SK-N-SH (cell line): ENCODE results near the gene RFTN1. TPM values are rescaled to one million over a fixed set of nuclear protein-coding genes. Genes with fewer than 3 reads are reported as not detected.

Experiments used
- CTCF ChIA-PET: fragments of 300-600, 350-600 bp; formaldehyde crosslinking; extraction: SDS; loops from one replicate; lab custom pipeline; 2021; lab: Yijun Ruan, JAX
- POLR2A ChIA-PET: fragments of 350-600 bp; sonication (Branson Sonifier 250); formaldehyde crosslinking; extraction: SDS; loops from one replicate; lab custom pipeline; 2020; ENCODE audit warnings: antibody characterized with exemption, inconsistent platforms; lab: Yijun Ruan, JAX
- DNase-seq: peaks from one replicate; pipeline ENCODE4 v3.0.0; 2012
- H2AFZ ChIP-seq: fragments of 200-600 bp; sonication (generic); 2 replicates; pipeline ENCODE4 v1.8.1; 2016; ENCODE audit warnings: antibody characterized with exemption, mild to moderate bottlenecking, low read depth
- H3F3A ChIP-seq: fragments of 200-600 bp; sonication (generic); replicated peaks from 2 replicates; pipeline ENCODE3; 2016; ENCODE audit warnings: antibody characterized with exemption, mild to moderate bottlenecking; ENCODE audit not compliant: insufficient read depth
- H3K27ac ChIP-seq, 2 experiments: fragments of 200-500 bp in 1 of 2; fragments of 200-600 bp in 1 of 2; sonication (Bioruptor generic) in 1 of 2; sonication (generic), shearing (Covaris generic) in 1 of 2; 2 replicates each; pipeline versions ENCODE4 v1.5.1 to v1.6.1; 2014 to 2016; ENCODE audit warnings: low read depth in 2 of 2, inconsistent platforms in 1 of 2, low read length in 1 of 2, mild to moderate bottlenecking in 1 of 2, mixed read lengths in 1 of 2
- H3K27me3 ChIP-seq: fragments of 200-600 bp; sonication (generic), shearing (Covaris generic); 2 replicates; pipeline ENCODE4 v1.6.1; 2016; ENCODE audit warnings: mixed run types; ENCODE audit not compliant: insufficient read depth
- H3K36me3 ChIP-seq, 2 experiments: fragments of 200-500 bp in 1 of 2; fragments of 200-600 bp in 1 of 2; sonication (Bioruptor generic) in 1 of 2; sonication (generic) in 1 of 2; replicated peaks in 1 of 2; 2 replicates each; pipeline versions ENCODE3 to v1.5.1; 2014 to 2016; ENCODE audit warnings: low read length in 1 of 2, mild to moderate bottlenecking in 1 of 2; ENCODE audit not compliant: insufficient read depth in 2 of 2, control insufficient read depth in 1 of 2
- H3K4me1 ChIP-seq, 2 experiments: fragments of 200-500 bp in 1 of 2; fragments of 200-600 bp in 1 of 2; sonication (Bioruptor generic) in 1 of 2; sonication (generic), shearing (Covaris generic) in 1 of 2; 2 replicates each; pipeline versions ENCODE4 v1.5.1 to v1.6.1; 2014 to 2016; ENCODE audit warnings: low read depth in 1 of 2, low read length in 1 of 2, mixed run types in 1 of 2; ENCODE audit not compliant: insufficient read depth in 2 of 2, control insufficient read depth in 1 of 2
- H3K4me2 ChIP-seq: fragments of 200-600 bp; sonication (generic), shearing (Covaris generic); 2 replicates; pipeline ENCODE4 v1.6.1; 2017; ENCODE audit warnings: mixed run types
- H3K4me3 ChIP-seq, 2 experiments: fragments of 200-500 bp in 1 of 2; fragments of 200-600 bp in 1 of 2; sonication (Bioruptor generic) in 1 of 2; sonication (generic), shearing (Covaris generic) in 1 of 2; 2 replicates each; pipeline versions ENCODE4 v1.5.1 to v1.8.1; 2014 to 2016; ENCODE audit warnings: low read depth in 2 of 2, inconsistent platforms in 1 of 2, low read length in 1 of 2, mild to moderate bottlenecking in 1 of 2, mixed read lengths in 1 of 2, moderate library complexity in 1 of 2
- H3K79me2 ChIP-seq: fragments of 200-600 bp; sonication (generic); 2 replicates; pipeline ENCODE4 v1.8.1; 2017; ENCODE audit warnings: mild to moderate bottlenecking; ENCODE audit not compliant: insufficient read depth
- H3K9ac ChIP-seq: fragments of 200-600 bp; sonication (generic); 2 replicates; pipeline ENCODE4 v1.6.1; 2017; ENCODE audit warnings: mixed run types
- H3K9me2 ChIP-seq: fragments of 200-600 bp; sonication (generic); 2 replicates; pipeline ENCODE4 v1.6.1; 2017; ENCODE audit warnings: mixed run types
- H3K9me3 ChIP-seq: fragments of 200-600 bp; sonication (generic); 2 replicates; pipeline ENCODE4 v1.6.1; 2017; ENCODE audit warnings: mixed run types, mild to moderate bottlenecking, moderate library complexity
- H4K20me1 ChIP-seq: fragments of 200-600 bp; sonication (generic); 2 replicates; pipeline ENCODE4 v1.6.1; 2017; ENCODE audit warnings: mild to moderate bottlenecking, mixed run types; ENCODE audit not compliant: insufficient read depth
- CHD2 ChIP-seq: fragments of 150-350 bp; IDR thresholded peaks from 2 replicates; pipeline ENCODE4 v1.6.1; 2018; ENCODE audit warnings: low read length; ENCODE audit not compliant: partially characterized antibody
- EP300 ChIP-seq, 2 experiments: IDR thresholded peaks; 2 replicates each; pipeline versions ENCODE4 v1.4.0 to v1.6.1; 2012; ENCODE audit warnings: borderline replicate concordance in 1 of 2, low read depth in 1 of 2, low read length in 1 of 2
- EZH2phosphoT487 ChIP-seq: fragments of 200-600 bp; sonication (generic); IDR thresholded peaks from 2 replicates; pipeline ENCODE4 v1.6.1; 2017; ENCODE audit warnings: low read depth, mixed run types, mild to moderate bottlenecking, antibody characterized with exemption, moderate library complexity, borderline replicate concordance
- FOSL2 ChIP-seq: IDR thresholded peaks from 2 replicates; pipeline ENCODE4 v1.4.0; 2012; ENCODE audit warnings: low read depth, mild to moderate bottlenecking, moderate library complexity, borderline replicate concordance
- FOXJ3 ChIP-seq: sonication (generic); formaldehyde crosslinking; IDR thresholded peaks from 2 replicates; pipeline ENCODE4 v1.5.1; 2020; ENCODE audit warnings: mild to moderate bottlenecking, missing genetic modification reagents
- GABPA ChIP-seq: IDR thresholded peaks from 2 replicates; pipeline ENCODE4 v1.4.0; 2012; ENCODE audit warnings: low read depth, mild to moderate bottlenecking
- GATA2 ChIP-seq: sonication (generic); formaldehyde crosslinking; IDR thresholded peaks from 2 replicates; pipeline ENCODE4 v1.5.0; 2020; ENCODE audit warnings: mild to moderate bottlenecking, missing genetic modification reagents
- JUND ChIP-seq: IDR thresholded peaks from 2 replicates; pipeline ENCODE4 v1.4.0; 2012
- MXI1 ChIP-seq: IDR thresholded peaks from 2 replicates; pipeline ENCODE4 v1.6.1; 2012; ENCODE audit warnings: mild to moderate bottlenecking, low read depth, low read length, improper control_type of control experiment
- NRF1 ChIP-seq: IDR thresholded peaks from 2 replicates; pipeline ENCODE4 v1.6.1; 2012; ENCODE audit warnings: low read depth, mild to moderate bottlenecking, low read length
- POLR2AphosphoS5 ChIP-seq: IDR thresholded peaks from 2 replicates; pipeline ENCODE4 v1.6.1; 2012; ENCODE audit warnings: low read depth, low read length
- RAD21 ChIP-seq: IDR thresholded peaks from 2 replicates; pipeline ENCODE4 v1.6.1; 2012; ENCODE audit warnings: mild to moderate bottlenecking, low read length
- RCOR1 ChIP-seq: fragments of 150-350 bp; IDR thresholded peaks from 2 replicates; pipeline ENCODE4 v1.6.1; 2017; ENCODE audit warnings: antibody characterized with exemption, low read length
- RFX5 ChIP-seq: IDR thresholded peaks from 2 replicates; pipeline ENCODE4 v1.6.1; 2012; ENCODE audit warnings: mild to moderate bottlenecking, improper control_type of control experiment, low read length
- RXRA ChIP-seq: IDR thresholded peaks from 2 replicates; pipeline ENCODE4 v1.4.0; 2012; ENCODE audit warnings: low read depth, mild to moderate bottlenecking, borderline replicate concordance
- SMC3 ChIP-seq: IDR thresholded peaks from 2 replicates; pipeline ENCODE4 v1.6.1; 2012; ENCODE audit warnings: low read depth, low read length, improper control_type of control experiment
- TAF1 ChIP-seq: IDR thresholded peaks from 2 replicates; pipeline ENCODE4 v1.6.1; 2012; ENCODE audit warnings: low read depth, mild to moderate bottlenecking, low read length, moderate library complexity, borderline replicate concordance
- TCF12 ChIP-seq: IDR thresholded peaks from 2 replicates; pipeline ENCODE4 v1.4.0; 2012
- TEAD4 ChIP-seq: IDR thresholded peaks from 2 replicates; pipeline ENCODE4 v1.4.0; 2012; ENCODE audit warnings: mild to moderate bottlenecking, borderline replicate concordance; ENCODE audit not compliant: insufficient read depth
- YY1 ChIP-seq: IDR thresholded peaks from 2 replicates; pipeline ENCODE4 v1.4.0; 2012; ENCODE audit warnings: low read depth, mild to moderate bottlenecking
- WGBS: methylation state at CpG from one replicate; pipeline ENCODE4 v1.1.6; 2017; ENCODE audit warnings: low lambda C conversion rate; 5-methylcytosine and 5-hydroxymethylcytosine counted together
- polyA plus RNA-seq, 3 experiments: library from polyadenylated mRNA; depleted of rRNA; stranded (reverse); fragments of >200 nt; gene quantifications; 2 replicates each; pipeline ENCODE4 v1.2.3, GENCODE V29; 2012
- TF ChIP-seq, protein P1 (sequence below): IDR thresholded peaks from 2 replicates; pipeline ENCODE4; 2012
- TF ChIP-seq, protein P2 (sequence below): fragments of 150-350 bp; IDR thresholded peaks from 2 replicates; pipeline ENCODE4 v1.6.1; 2016; ENCODE audit warnings: mild to moderate bottlenecking, low read depth, low read length
- TF ChIP-seq, protein P3 (sequence below): IDR thresholded peaks from 2 replicates; pipeline ENCODE4 v1.4.0; 2012; ENCODE audit warnings: low read depth
- TF ChIP-seq, protein P4 (sequence below): fragments of 150-350 bp; IDR thresholded peaks from 2 replicates; pipeline ENCODE4 v1.6.1; 2017; ENCODE audit warnings: antibody characterized with exemption, low read length, low read depth, borderline replicate concordance
- TF ChIP-seq, protein P5 (sequence below): IDR thresholded peaks from 2 replicates; pipeline ENCODE4 v1.4.0; 2012; ENCODE audit warnings: low read depth, borderline replicate concordance

Gene RFTN1
- polyA plus RNA-seq, 1 of the 3 experiments (the other 2 are of a cell fraction), result 21.2 TPM

DNA sequence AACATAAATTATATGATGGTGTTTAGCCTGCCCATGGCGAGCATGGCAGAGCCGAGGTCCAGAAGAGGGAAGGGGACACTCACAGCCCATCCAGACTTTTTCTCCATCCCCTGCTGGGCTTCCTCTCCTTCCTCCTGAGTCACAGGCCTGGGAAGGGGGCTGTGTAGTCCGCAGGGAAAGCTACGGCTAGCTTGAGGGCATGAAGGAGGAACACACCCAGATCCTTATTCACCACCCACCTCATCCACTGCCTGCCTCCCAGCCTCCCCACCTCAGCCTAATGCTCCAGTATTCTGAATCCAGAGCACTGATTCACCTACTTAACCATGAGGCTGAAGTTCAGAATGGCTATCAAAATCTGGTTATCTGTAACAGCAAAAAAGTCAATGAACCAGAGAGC is 150.7 kb downstream of the RFTN1 start:
- DNase-seq, result no peak

DNA sequence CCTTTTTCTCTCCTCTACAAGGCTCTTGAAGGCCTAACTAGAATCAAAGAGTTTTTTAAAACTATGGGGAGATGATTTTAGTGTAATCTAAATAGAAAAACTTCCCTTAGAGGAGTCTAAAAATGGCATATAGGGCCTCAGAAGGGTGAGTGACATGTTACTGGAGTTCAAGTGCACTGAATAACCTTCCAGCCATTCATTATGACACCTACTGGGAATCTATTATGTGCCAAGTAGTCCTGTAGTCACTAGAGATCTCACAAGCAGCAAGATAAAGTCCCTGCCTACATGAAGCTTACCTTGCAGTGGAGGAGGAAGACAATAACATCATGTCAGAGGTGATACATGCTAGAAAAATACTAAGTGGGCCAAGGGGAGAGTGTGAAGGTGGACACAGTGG is 152.4 kb downstream of the RFTN1 start:
- H3K4me2 ChIP-seq, result no peak overlapping the region
- POLR2A ChIA-PET, result no interaction called here
- no peak overlapping the region for H3K9ac ChIP-seq
- H3F3A ChIP-seq, result peaks cover 4% of the 10 kb centered on the region
- DNase-seq, result no peak
- no peaks in the 10 kb centered on the region for H4K20me1 ChIP-seq
- H3K4me3 ChIP-seq, result no peak overlapping the region
- H3K9me2 ChIP-seq, result no peaks in the 10 kb centered on the region
- no peak overlapping the region for H3K27ac ChIP-seq
- H3K36me3 ChIP-seq, result peaks cover 14 to 38% of the 10 kb centered on the region in 2 experiments
- CTCF ChIA-PET, result no interaction called here
- H3K4me1 ChIP-seq, result no peaks in the 10 kb centered on the region; a peak in 1 of 4 replicates
- no peaks in the 10 kb centered on the region for H3K27me3 ChIP-seq
- no peaks in the 10 kb centered on the region for H3K79me2 ChIP-seq
- H2AFZ ChIP-seq, result no peak overlapping the region
- no peaks in the 10 kb centered on the region for H3K9me3 ChIP-seq
- TF ChIP-seq, protein P1, sequence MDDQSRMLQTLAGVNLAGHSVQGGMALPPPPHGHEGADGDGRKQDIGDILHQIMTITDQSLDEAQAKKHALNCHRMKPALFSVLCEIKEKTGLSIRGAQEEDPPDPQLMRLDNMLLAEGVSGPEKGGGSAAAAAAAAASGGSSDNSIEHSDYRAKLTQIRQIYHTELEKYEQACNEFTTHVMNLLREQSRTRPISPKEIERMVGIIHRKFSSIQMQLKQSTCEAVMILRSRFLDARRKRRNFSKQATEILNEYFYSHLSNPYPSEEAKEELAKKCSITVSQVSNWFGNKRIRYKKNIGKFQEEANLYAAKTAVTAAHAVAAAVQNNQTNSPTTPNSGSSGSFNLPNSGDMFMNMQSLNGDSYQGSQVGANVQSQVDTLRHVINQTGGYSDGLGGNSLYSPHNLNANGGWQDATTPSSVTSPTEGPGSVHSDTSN, result no peak
- TF ChIP-seq RFX5, result no peak
- TF ChIP-seq, protein P2, sequence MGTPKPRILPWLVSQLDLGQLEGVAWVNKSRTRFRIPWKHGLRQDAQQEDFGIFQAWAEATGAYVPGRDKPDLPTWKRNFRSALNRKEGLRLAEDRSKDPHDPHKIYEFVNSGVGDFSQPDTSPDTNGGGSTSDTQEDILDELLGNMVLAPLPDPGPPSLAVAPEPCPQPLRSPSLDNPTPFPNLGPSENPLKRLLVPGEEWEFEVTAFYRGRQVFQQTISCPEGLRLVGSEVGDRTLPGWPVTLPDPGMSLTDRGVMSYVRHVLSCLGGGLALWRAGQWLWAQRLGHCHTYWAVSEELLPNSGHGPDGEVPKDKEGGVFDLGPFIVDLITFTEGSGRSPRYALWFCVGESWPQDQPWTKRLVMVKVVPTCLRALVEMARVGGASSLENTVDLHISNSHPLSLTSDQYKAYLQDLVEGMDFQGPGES, result no peak
- no peak for TF ChIP-seq NRF1
- TF ChIP-seq EZH2phosphoT487, result no peak
- TF ChIP-seq RXRA, result no peak
- TF ChIP-seq, protein P3, sequence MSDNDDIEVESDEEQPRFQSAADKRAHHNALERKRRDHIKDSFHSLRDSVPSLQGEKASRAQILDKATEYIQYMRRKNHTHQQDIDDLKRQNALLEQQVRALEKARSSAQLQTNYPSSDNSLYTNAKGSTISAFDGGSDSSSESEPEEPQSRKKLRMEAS, result no peak
- no peak for TF ChIP-seq TCF12
- TF ChIP-seq POLR2AphosphoS5, result no peak
- TF ChIP-seq SMC3, result no peak
- no peak for TF ChIP-seq RCOR1
- TF ChIP-seq, protein P4, sequence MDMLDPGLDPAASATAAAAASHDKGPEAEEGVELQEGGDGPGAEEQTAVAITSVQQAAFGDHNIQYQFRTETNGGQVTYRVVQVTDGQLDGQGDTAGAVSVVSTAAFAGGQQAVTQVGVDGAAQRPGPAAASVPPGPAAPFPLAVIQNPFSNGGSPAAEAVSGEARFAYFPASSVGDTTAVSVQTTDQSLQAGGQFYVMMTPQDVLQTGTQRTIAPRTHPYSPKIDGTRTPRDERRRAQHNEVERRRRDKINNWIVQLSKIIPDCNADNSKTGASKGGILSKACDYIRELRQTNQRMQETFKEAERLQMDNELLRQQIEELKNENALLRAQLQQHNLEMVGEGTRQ, result no peak
- TF ChIP-seq YY1, result no peak
- no peak for TF ChIP-seq TEAD4
- TF ChIP-seq TAF1, result no peak
- TF ChIP-seq RAD21, result no peak

More for the DNA sequence above, 150.7 kb downstream of the RFTN1 start:
- Histone ChIP-seq H3F3A (peaks cover 4% of the 10 kb centered on the region), H3K4me1 (no peaks in the 10 kb centered on the region; a peak in 1 of 4 replicates), H3K27ac (no peak overlapping the region), H3K27me3 (no peaks in the 10 kb centered on the region), H2AFZ (no peak overlapping the region), H3K4me2 (no peak overlapping the region), H3K9ac (no peak overlapping the region), H3K9me3 (no peaks in the 10 kb centered on the region), H4K20me1 (no peaks in the 10 kb centered on the region), H3K9me2 (no peaks in the 10 kb centered on the region), H3K36me3 (peaks cover 14 to 45% of the 10 kb centered on the region in 2 experiments), H3K4me3 (no peak overlapping the region), H3K79me2 (no peaks in the 10 kb centered on the region)
- ChIA-PET POLR2A (no interaction called here), CTCF (no interaction called here)
- TF ChIP-seq MXI1, result no peak
- no peak for TF ChIP-seq GABPA
- TF ChIP-seq TAF1, result no peak
- no peak for TF ChIP-seq RAD21
- no peak for TF ChIP-seq FOSL2
- no peak for TF ChIP-seq CHD2
- no peak for TF ChIP-seq JUND
- TF ChIP-seq RXRA, result no peak
- TF ChIP-seq, protein P3, result no peak
- no peak for TF ChIP-seq NRF1
- no peak for TF ChIP-seq GATA2 (CRISPR knock-in tag)
- no peak for TF ChIP-seq FOXJ3 (CRISPR knock-in tag)
- no peak for TF ChIP-seq RFX5
- no peak for TF ChIP-seq EP300 (IDR thresholded peaks at IDR 0.05; ENCODE audit: borderline replicate concordance in 1 of 2, low read depth in 1 of 2, low read length in 1 of 2)
- TF ChIP-seq, protein P5, sequence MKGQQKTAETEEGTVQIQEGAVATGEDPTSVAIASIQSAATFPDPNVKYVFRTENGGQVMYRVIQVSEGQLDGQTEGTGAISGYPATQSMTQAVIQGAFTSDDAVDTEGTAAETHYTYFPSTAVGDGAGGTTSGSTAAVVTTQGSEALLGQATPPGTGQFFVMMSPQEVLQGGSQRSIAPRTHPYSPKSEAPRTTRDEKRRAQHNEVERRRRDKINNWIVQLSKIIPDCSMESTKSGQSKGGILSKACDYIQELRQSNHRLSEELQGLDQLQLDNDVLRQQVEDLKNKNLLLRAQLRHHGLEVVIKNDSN, result no peak
- TF ChIP-seq, protein P2, result no peak
- 100% methylated on average over 3 of the region's 4 CpGs for WGBS
